ENCODE results near the gene DBNDD2.

GRCh38 chr20:45425561-45425960 lies 17.5 kb downstream of the DBNDD2 start:
- TF ChIP-seq CTCF (IDR thresholded peaks at IDR 0.05; ENCODE audit: low read length) (no peak), EZH2 (IDR thresholded peaks at IDR 0.05; ENCODE audit: borderline replicate concordance, low read length) (no peak)

Measured in OCI-LY1 (cell line).